ENCODE results near the gene PDHB.

DNA sequence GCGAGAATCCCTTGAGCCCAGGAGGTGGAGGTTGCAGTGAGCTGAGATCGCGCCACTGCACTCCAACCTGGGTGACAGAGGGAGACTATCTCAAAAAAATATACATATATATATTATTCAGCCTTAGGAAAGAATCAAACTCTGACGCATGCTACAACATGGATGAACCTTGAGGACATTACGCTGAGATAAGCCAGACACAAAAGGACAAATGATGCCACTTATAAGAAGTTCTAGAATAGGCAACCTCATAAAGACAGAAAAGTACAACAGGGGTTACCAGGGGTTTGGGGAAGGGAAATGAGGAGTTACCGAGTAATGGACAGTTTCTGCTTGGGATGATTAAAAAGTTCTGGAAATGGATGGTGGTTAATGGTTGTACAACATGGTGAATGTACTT lies 727 bp downstream of the PDHB start:
- TF ChIP-seq, protein P1, sequence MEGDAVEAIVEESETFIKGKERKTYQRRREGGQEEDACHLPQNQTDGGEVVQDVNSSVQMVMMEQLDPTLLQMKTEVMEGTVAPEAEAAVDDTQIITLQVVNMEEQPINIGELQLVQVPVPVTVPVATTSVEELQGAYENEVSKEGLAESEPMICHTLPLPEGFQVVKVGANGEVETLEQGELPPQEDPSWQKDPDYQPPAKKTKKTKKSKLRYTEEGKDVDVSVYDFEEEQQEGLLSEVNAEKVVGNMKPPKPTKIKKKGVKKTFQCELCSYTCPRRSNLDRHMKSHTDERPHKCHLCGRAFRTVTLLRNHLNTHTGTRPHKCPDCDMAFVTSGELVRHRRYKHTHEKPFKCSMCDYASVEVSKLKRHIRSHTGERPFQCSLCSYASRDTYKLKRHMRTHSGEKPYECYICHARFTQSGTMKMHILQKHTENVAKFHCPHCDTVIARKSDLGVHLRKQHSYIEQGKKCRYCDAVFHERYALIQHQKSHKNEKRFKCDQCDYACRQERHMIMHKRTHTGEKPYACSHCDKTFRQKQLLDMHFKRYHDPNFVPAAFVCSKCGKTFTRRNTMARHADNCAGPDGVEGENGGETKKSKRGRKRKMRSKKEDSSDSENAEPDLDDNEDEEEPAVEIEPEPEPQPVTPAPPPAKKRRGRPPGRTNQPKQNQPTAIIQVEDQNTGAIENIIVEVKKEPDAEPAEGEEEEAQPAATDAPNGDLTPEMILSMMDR (IDR thresholded peaks at IDR 0.05), result no peak
- TF ChIP-seq ZFX (IDR thresholded peaks at IDR 0.05; ENCODE audit: borderline replicate concordance), result no peak
